OCI-LY7 (cell line): Measurements from ENCODE around the gene PRRC2B. TPM values are rescaled to one million over a fixed set of nuclear protein-coding genes. Genes with fewer than 3 reads are reported as not detected.

Experiments
- BruUV-seq: library from RNA; stranded (reverse); fragments of 400-500 nt; replicated peaks from 2 replicates; lab custom pipeline; 2021; lab: Mats Ljungman, UMichigan
- CTCF ChIA-PET: fragments of 300-600 bp; sonication (Branson Sonifier 250); formaldehyde crosslinking; loops from one replicate; lab custom pipeline; 2022; ENCODE audit warnings: antibody characterized with exemption; ENCODE audit not compliant: unreplicated experiment; lab: Charles Lee
- POLR2A ChIA-PET: fragments of 300-600 bp; sonication (Branson Sonifier 250); formaldehyde crosslinking; loops from one replicate; lab custom pipeline; 2022; ENCODE audit warnings: antibody characterized with exemption; lab: Charles Lee
- DNase-seq: peaks from one replicate; pipeline ENCODE4 v3.0.0-alpha.2; 2015; ENCODE audit warnings: low spot score
- H2AFZ ChIP-seq: fragments of 200-600 bp; sonication (generic), shearing (Covaris generic); 2 replicates; pipeline ENCODE4 v1.6.1; 2014; ENCODE audit warnings: mild to moderate bottlenecking, antibody characterized with exemption, low read length, moderate library complexity
- H3K27ac ChIP-seq: fragments of 200-600 bp; sonication (generic); 2 replicates; pipeline ENCODE4 v1.5.1; 2014; ENCODE audit warnings: mixed run types, low read depth, mild to moderate bottlenecking, moderate library complexity, low read length, inconsistent platforms; ENCODE audit not compliant: poor library complexity, severe bottlenecking
- H3K36me3 ChIP-seq: fragments of 200-600 bp; sonication (generic); 2 replicates; pipeline ENCODE4 v1.6.1; 2014; ENCODE audit warnings: mild to moderate bottlenecking, antibody characterized with exemption, low read length, moderate library complexity, mixed read lengths; ENCODE audit not compliant: insufficient read depth
- H3K4me1 ChIP-seq: fragments of 200-600 bp; sonication (generic); 2 replicates; pipeline ENCODE4 v1.5.1; 2014; ENCODE audit warnings: mild to moderate bottlenecking, low read length; ENCODE audit not compliant: insufficient read depth, poor library complexity, severe bottlenecking
- H3K4me2 ChIP-seq: fragments of 200-600 bp; sonication (generic); 2 replicates; pipeline ENCODE4 v1.6.1; 2014; ENCODE audit warnings: mild to moderate bottlenecking, low read length
- H3K4me3 ChIP-seq: fragments of 200-600 bp; sonication (generic); 2 replicates; pipeline ENCODE4 v1.5.1; 2014; ENCODE audit warnings: mild to moderate bottlenecking, low read depth, low read length; ENCODE audit not compliant: poor library complexity, severe bottlenecking
- H3K79me2 ChIP-seq: fragments of 200-600 bp; sonication (generic); 2 replicates; pipeline ENCODE4 v1.6.1; 2016; ENCODE audit warnings: low read depth, mild to moderate bottlenecking, low read length, moderate library complexity, mixed read lengths; ENCODE audit not compliant: insufficient read depth
- H3K9me2 ChIP-seq: fragments of 200-600 bp; sonication (generic); 2 replicates; pipeline ENCODE4 v1.6.1; 2016; ENCODE audit warnings: mild to moderate bottlenecking, low read length, mixed read lengths; ENCODE audit not compliant: insufficient read depth
- H3K9me3 ChIP-seq: fragments of 200-600 bp; sonication (generic); 2 replicates; pipeline ENCODE4 v1.6.1; 2014; ENCODE audit warnings: mild to moderate bottlenecking, mixed run types, low read length, mixed read lengths
- H4K20me1 ChIP-seq: fragments of 200-600 bp; sonication (generic); 2 replicates; pipeline ENCODE4 v1.6.1; 2014; ENCODE audit warnings: mild to moderate bottlenecking, antibody characterized with exemption, low read length, moderate library complexity, mixed read lengths; ENCODE audit not compliant: insufficient read depth
- EZH2phosphoT487 ChIP-seq: fragments of 200-600 bp; sonication (generic); IDR thresholded peaks from 2 replicates; pipeline ENCODE4 v1.6.1; 2018; ENCODE audit warnings: low read depth, borderline replicate concordance, mild to moderate bottlenecking, mixed run types, antibody characterized with exemption, low read length, moderate library complexity, mixed read lengths
- intact Hi-C: fragments of 100-400 bp; cut with micrococcal nuclease; formaldehyde crosslinking; loops from one replicate; pipeline ENCODE4 v1.10.0; 2022; ENCODE audit not compliant: unreplicated experiment
- total RNA-seq, 2 experiments: library from RNA; depleted of rRNA in 1 of 2; stranded (reverse); fragments of >200 nt in 1 of 2; shearing (Covaris generic) in 1 of 2; gene quantifications; 2 replicates each; pipeline ENCODE4 v1.2.3, GENCODE V29; 2014 to 2022
- TF ChIP-seq, protein P1 (sequence below): fragments of 200-600 bp; sonication (generic); conservative IDR thresholded peaks from 2 replicates; pipeline ENCODE4 v1.5.1; 2014; ENCODE audit warnings: mild to moderate bottlenecking, antibody characterized with exemption, low read length, moderate library complexity, mixed read lengths

PRRC2B gene
- total RNA-seq, 2 experiments from 2014 or later: 84.2 to 210 TPM

DNA sequence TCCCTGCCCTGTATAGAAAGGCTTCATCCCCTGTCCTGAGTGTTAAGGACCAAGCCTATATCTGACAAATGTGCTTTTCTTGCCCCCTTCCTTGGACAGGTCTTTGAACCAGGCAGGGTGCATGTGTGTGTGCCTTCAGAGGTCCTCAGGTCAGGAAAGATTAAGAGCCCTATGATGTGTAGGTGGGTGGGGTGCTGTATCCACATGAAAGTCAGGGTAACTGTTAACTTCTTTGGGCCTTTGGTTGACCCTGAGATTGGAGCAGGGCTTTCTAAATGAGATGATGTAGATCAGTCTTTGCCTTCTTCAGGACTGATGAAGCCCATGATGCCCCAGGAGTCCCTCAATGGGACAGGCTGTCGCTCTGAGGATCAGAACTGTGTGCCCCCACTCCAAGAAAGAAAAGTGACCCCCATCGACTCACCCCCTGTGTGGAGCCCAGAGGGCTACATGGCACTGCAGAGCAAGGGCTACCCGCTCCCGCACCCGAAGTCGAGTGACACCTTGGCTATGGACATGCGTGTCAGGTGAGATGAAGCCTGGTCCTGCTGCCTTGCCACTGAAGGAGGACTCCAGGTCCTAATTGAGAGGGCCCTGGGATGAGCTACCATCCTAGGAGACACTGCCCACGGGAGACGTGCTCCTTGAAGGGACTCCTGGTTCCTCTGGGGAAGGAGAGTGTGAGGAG lies 79.5 kb downstream of the PRRC2B start:
- H3K4me1 ChIP-seq: no peaks in the 10 kb centered on the region
- H4K20me1 ChIP-seq: no peaks in the 10 kb centered on the region
- H3K4me2 ChIP-seq: no peak overlapping the region
- TF ChIP-seq, protein P1, sequence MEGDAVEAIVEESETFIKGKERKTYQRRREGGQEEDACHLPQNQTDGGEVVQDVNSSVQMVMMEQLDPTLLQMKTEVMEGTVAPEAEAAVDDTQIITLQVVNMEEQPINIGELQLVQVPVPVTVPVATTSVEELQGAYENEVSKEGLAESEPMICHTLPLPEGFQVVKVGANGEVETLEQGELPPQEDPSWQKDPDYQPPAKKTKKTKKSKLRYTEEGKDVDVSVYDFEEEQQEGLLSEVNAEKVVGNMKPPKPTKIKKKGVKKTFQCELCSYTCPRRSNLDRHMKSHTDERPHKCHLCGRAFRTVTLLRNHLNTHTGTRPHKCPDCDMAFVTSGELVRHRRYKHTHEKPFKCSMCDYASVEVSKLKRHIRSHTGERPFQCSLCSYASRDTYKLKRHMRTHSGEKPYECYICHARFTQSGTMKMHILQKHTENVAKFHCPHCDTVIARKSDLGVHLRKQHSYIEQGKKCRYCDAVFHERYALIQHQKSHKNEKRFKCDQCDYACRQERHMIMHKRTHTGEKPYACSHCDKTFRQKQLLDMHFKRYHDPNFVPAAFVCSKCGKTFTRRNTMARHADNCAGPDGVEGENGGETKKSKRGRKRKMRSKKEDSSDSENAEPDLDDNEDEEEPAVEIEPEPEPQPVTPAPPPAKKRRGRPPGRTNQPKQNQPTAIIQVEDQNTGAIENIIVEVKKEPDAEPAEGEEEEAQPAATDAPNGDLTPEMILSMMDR: no peak
- TF ChIP-seq EZH2phosphoT487: no peak
- H3K9me3 ChIP-seq: no peaks in the 10 kb centered on the region
- no TSS peak for BruUV-seq
- H2AFZ ChIP-seq: no peak overlapping the region
- H3K27ac ChIP-seq: no peak overlapping the region
- ChIA-PET POLR2A (no interaction called here), CTCF (no interaction called here)
- intact Hi-C loops: no loop called here
- no peak for DNase-seq
- no peaks in the 10 kb centered on the region; the same call in 1 of the 2 replicates for H3K79me2 ChIP-seq
- H3K36me3 ChIP-seq: peaks cover 97% of the 10 kb centered on the region
- no peak overlapping the region for H3K4me3 ChIP-seq
- H3K9me2 ChIP-seq: no peaks in the 10 kb centered on the region

DNA sequence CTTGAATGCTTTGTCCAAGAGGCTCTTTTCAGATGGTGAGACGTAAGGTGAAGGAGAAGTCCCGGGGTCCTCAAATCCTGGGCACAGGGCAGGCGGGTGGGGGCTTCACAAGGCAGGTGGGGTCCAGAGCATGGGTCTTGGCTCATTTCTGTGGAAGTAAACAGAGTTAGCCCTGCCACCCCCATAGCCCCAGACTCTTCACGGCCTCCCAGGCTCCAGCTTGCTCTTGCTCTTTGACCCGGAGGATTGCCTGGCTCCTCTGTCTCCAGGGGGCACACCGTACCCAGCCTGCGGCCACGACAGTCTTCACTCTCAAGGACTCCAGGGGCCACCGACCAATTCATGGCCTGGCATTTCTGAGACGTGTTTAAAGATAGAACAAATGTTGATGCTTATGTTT lies 80.0 kb downstream of the PRRC2B start:
- TF ChIP-seq EZH2phosphoT487: no peak
- TF ChIP-seq, protein P1: no peak
- Histone ChIP-seq H3K4me1 (no peaks in the 10 kb centered on the region), H4K20me1 (no peaks in the 10 kb centered on the region), H3K4me2 (no peak overlapping the region), H3K27ac (no peak overlapping the region), H3K4me3 (no peak overlapping the region), H2AFZ (no peak overlapping the region), H3K9me2 (no peaks in the 10 kb centered on the region), H3K79me2 (no peaks in the 10 kb centered on the region; the same call in 1 of the 2 replicates), H3K9me3 (no peaks in the 10 kb centered on the region), H3K36me3 (peaks cover 97% of the 10 kb centered on the region)
- BruUV-seq: no TSS peak
- POLR2A ChIA-PET: interaction anchor here (0.6 kb wide), 1 partner anchor 276 kb away, joined by 3 read pairs; no protein-coding TSS in a partner anchor
- CTCF ChIA-PET: no interaction called here
- DNase-seq: no peak
- intact Hi-C loops: no loop called here

DNA sequence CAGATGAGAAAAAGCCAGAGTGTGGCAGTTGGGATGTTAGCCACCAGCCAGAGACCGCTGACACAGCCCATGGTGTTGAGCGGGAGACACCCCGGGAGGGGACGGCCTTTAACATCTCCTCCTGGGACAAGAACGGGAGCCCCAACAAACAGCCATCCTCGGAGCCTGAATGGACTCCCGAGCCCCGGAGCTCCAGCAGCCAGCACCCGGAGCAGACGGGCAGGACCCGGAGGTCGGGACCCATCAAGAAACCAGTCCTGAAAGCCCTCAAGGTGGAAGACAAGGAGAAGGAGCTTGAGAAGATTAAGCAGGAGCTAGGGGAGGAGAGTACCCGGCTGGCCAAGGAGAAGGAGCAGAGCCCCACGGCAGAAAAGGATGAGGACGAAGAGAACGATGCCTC lies 80.8 kb downstream of the PRRC2B start:
- Histone ChIP-seq H3K9me3 (no peaks in the 10 kb centered on the region), H4K20me1 (no peaks in the 10 kb centered on the region), H3K4me3 (no peak overlapping the region), H2AFZ (no peak overlapping the region), H3K79me2 (no peaks in the 10 kb centered on the region; the same call in 1 of the 2 replicates), H3K4me2 (no peak overlapping the region), H3K36me3 (peaks cover 98% of the 10 kb centered on the region), H3K4me1 (no peaks in the 10 kb centered on the region), H3K9me2 (no peaks in the 10 kb centered on the region), H3K27ac (no peak overlapping the region)
- TF ChIP-seq, protein P1: no peak
- TF ChIP-seq EZH2phosphoT487: no peak
- ChIA-PET CTCF (no interaction called here), POLR2A (interaction anchor here (0.5 to 0.6 kb wide), 2 partner anchors 276 to 427 kb away, joined by 3 to 5 read pairs; no protein-coding TSS in a partner anchor)
- TSS peak; percentile 72 for BruUV-seq
- DNase-seq: no peak
- intact Hi-C loops: no loop called here
